SU-DHL-6 (cell line): ENCODE data around the gene DOC2B.

ENCODE experiments used
- CTCF ChIP-seq: fragments of 200-600 bp; sonication (generic); IDR thresholded peaks from one replicate; pipeline ENCODE4 v1.5.1; 2017; ENCODE audit warnings: antibody characterized with exemption, mild to moderate bottlenecking, low read length, moderate library complexity; ENCODE audit not compliant: insufficient read depth, poor library complexity, severe bottlenecking
- EZH2phosphoT487 ChIP-seq: fragments of 200-600 bp; sonication (generic), shearing (Covaris generic); conservative IDR thresholded peaks from 2 replicates; pipeline ENCODE4 v1.6.1; 2018; ENCODE audit warnings: mild to moderate bottlenecking, antibody characterized with exemption, low read length, moderate library complexity, mixed read lengths

GRCh38 chr17:226108-227077 is 44.9 kb upstream of the DOC2B start:
- TF ChIP-seq CTCF (no peak), EZH2phosphoT487 (no peak)
